GM12878 (cell line): ENCODE data around the gene SCAI.

Source experiments
- CBFB ChIP-seq: IDR thresholded peaks from 2 replicates; pipeline ENCODE4 v1.6.1; 2016; ENCODE audit warnings: antibody characterized with exemption, low read depth
- CTCF ChIP-seq, 3 experiments: IDR thresholded peaks in 2 of 3; conservative IDR thresholded peaks in 1 of 3; 2 replicates each; pipeline ENCODE4 v1.5.1; 2011; ENCODE audit warnings: low read depth in 3 of 3, low read length in 3 of 3, mild to moderate bottlenecking in 3 of 3, control low read depth in 2 of 3, moderate library complexity in 2 of 3, inconsistent platforms in 1 of 3, mixed read lengths in 1 of 3; ENCODE audit not compliant: control insufficient read depth in 2 of 3, insufficient read depth in 1 of 3; ENCODE audit errors: extremely low read depth in 1 of 3
- ETV6 ChIP-seq, 2 experiments: fragments of 450-650 bp in 1 of 2; IDR thresholded peaks in 1 of 2; conservative IDR thresholded peaks in 1 of 2; 2 replicates each; pipeline ENCODE4 v1.6.1; 2014; ENCODE audit warnings: antibody characterized with exemption in 1 of 2, borderline replicate concordance in 1 of 2, low read depth in 1 of 2, mild to moderate bottlenecking in 1 of 2, moderate library complexity in 1 of 2
- EZH2 ChIP-seq: IDR thresholded peaks from 2 replicates; pipeline ENCODE4 v1.6.1; 2012; ENCODE audit warnings: low read depth, mild to moderate bottlenecking, control low read depth, inconsistent platforms, low read length, borderline replicate concordance; ENCODE audit not compliant: control insufficient read depth
- FOXM1 ChIP-seq: IDR thresholded peaks from 2 replicates; pipeline ENCODE4 v1.6.1; 2012; ENCODE audit warnings: low read depth, mild to moderate bottlenecking, inconsistent platforms, low read length, moderate library complexity
- KLF5 ChIP-seq: fragments of 450-650 bp; IDR thresholded peaks from 2 replicates; pipeline ENCODE4 v1.6.1; 2014; ENCODE audit warnings: mild to moderate bottlenecking; ENCODE audit not compliant: partially characterized antibody
- NKRF ChIP-seq: fragments of 450-650 bp; conservative IDR thresholded peaks from 2 replicates; pipeline ENCODE4 v1.6.1; 2017; ENCODE audit warnings: mild to moderate bottlenecking, moderate library complexity
- PKNOX1 ChIP-seq: fragments of 450-650 bp; IDR thresholded peaks from 2 replicates; pipeline ENCODE4 v1.6.1; 2016; ENCODE audit warnings: mild to moderate bottlenecking
- ZNF274 ChIP-seq: IDR thresholded peaks from one replicate; pipeline ENCODE4 v1.8.0; 2011; ENCODE audit not compliant: insufficient read length, insufficient read depth

- TF ChIP-seq CTCF (IDR thresholded peaks at IDR 0.05 in 2 of 3, conservative IDR thresholded peaks at IDR 0.05 in 1 of 3; ENCODE audit: control insufficient read depth in 2 of 3, extremely low read depth in 1 of 3, insufficient read depth in 1 of 3, low read depth in 3 of 3, low read length in 3 of 3) = no peak
- no peak for TF ChIP-seq EZH2
- no peak for TF ChIP-seq KLF5
- TF ChIP-seq NKRF = no peak
- TF ChIP-seq PKNOX1 = no peak
- no peak for TF ChIP-seq ZNF274
- no peak for TF ChIP-seq ETV6 (conservative IDR thresholded peaks at IDR 0.05 in 1 of 2, IDR thresholded peaks at IDR 0.05 in 1 of 2; ENCODE audit: borderline replicate concordance in 1 of 2, low read depth in 1 of 2)
- no peak for TF ChIP-seq CBFB
- TF ChIP-seq FOXM1 = no peak
Observed at GRCh38 chr9:125140576-125140975, 2.8 kb downstream of the SCAI start.
